Calu3 (cell line): Measurements from ENCODE around the gene SLC44A5. TPM values are rescaled to one million over a fixed set of nuclear protein-coding genes. Genes with fewer than 3 reads are reported as not detected.

Experiments
- BruUV-seq: library from RNA; stranded (reverse); fragments of 400-500 nt; replicated peaks from 2 replicates; lab custom pipeline; 2021; lab: Mats Ljungman, UMichigan
- CTCF ChIA-PET: fragments of 300-600 bp; sonication (Branson Sonifier 250); formaldehyde crosslinking; loops from one replicate; lab custom pipeline; 2022; ENCODE audit warnings: antibody characterized with exemption; lab: Charles Lee
- DNase-seq: peaks from one replicate; pipeline ENCODE4 v3.0.0; 2022
- H3K27ac Mint-ChIP-seq: one replicate; pipeline ENCODE4 v1.8.0; 2022; ENCODE audit warnings: mixed read lengths; ENCODE audit not compliant: unreplicated experiment
- H3K27me3 Mint-ChIP-seq: one replicate; pipeline ENCODE4 v1.8.0; 2022; ENCODE audit warnings: mixed read lengths; ENCODE audit not compliant: unreplicated experiment
- H3K36me3 Mint-ChIP-seq: one replicate; pipeline ENCODE4 v1.8.0; 2022; ENCODE audit warnings: mild to moderate bottlenecking, moderate library complexity, mixed read lengths; ENCODE audit not compliant: insufficient read depth, unreplicated experiment
- H3K4me1 Mint-ChIP-seq: one replicate; pipeline ENCODE4 v1.8.0; 2022; ENCODE audit warnings: mild to moderate bottlenecking, low read depth, mixed read lengths; ENCODE audit not compliant: unreplicated experiment
- H3K4me3 Mint-ChIP-seq: one replicate; pipeline ENCODE4 v1.8.0; 2022; ENCODE audit warnings: mild to moderate bottlenecking, low read depth, moderate library complexity, mixed read lengths; ENCODE audit not compliant: unreplicated experiment
- H3K9me3 Mint-ChIP-seq: one replicate; pipeline ENCODE4 v1.8.0; 2022; ENCODE audit warnings: low read depth, mixed read lengths; ENCODE audit not compliant: unreplicated experiment
- intact Hi-C: fragments of 100-400 bp; cut with micrococcal nuclease; formaldehyde crosslinking; loops from one replicate; pipeline ENCODE4 v1.10.0; 2022; ENCODE audit not compliant: unreplicated experiment
- total RNA-seq: library from RNA; stranded (reverse); gene quantifications from 2 replicates; pipeline ENCODE4 v1.2.3, GENCODE V29; 2022
- TF ChIP-seq, protein P1 (sequence below): fragments of 200-600 bp; IDR thresholded peaks from one replicate; pipeline ENCODE4 v1.8.0; 2022; ENCODE audit warnings: antibody characterized with exemption; ENCODE audit not compliant: unreplicated experiment

Gene SLC44A5
- total RNA-seq, 1 experiment from 2014 or later = 5.8 TPM

DNA sequence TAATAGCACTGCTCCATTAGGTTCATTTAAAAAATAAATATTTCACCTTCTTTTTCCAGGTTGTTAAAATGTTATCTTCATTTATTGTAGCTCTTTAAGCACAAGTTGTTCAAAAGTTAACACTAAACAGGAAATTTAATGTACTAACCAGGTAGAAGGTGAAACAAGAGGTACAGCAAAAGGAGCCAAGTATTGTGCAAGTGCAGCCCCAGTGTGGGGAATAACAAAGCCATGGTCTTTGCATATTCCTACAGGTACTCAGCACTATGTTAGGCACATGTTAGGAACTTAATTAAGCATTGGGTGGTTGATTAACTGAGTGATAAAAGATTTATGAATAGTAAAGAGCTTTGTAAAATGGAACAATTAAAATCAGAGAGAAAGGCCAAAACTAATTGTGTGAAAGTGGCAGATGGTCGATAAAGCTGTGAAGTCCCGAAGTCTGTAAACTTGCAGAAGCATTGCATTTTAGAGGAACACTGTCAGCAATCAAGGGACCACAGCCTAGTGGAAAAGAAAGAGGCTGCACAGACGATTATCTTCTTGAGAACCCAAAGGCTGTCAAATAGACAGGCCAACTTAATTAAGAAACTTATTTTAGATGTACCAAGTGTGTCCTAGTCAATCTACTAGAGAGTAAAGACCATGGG, 185.8 kb downstream of the SLC44A5 start:
- no TSS peak for BruUV-seq
- Mint-ChIP-seq H3K27me3 (no peaks in the 10 kb centered on the region), H3K36me3 (no peaks in the 10 kb centered on the region), H3K27ac (no peak overlapping the region), H3K4me3 (no peak overlapping the region), H3K4me1 (no peaks in the 10 kb centered on the region), H3K9me3 (no peaks in the 10 kb centered on the region)
- CTCF ChIA-PET = no interaction called here
- intact Hi-C loops = no loop called here
- no peak for DNase-seq
- TF ChIP-seq, protein P1, sequence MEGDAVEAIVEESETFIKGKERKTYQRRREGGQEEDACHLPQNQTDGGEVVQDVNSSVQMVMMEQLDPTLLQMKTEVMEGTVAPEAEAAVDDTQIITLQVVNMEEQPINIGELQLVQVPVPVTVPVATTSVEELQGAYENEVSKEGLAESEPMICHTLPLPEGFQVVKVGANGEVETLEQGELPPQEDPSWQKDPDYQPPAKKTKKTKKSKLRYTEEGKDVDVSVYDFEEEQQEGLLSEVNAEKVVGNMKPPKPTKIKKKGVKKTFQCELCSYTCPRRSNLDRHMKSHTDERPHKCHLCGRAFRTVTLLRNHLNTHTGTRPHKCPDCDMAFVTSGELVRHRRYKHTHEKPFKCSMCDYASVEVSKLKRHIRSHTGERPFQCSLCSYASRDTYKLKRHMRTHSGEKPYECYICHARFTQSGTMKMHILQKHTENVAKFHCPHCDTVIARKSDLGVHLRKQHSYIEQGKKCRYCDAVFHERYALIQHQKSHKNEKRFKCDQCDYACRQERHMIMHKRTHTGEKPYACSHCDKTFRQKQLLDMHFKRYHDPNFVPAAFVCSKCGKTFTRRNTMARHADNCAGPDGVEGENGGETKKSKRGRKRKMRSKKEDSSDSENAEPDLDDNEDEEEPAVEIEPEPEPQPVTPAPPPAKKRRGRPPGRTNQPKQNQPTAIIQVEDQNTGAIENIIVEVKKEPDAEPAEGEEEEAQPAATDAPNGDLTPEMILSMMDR = no peak

GRCh38 chr1:75423616-75424015, 187.3 kb downstream of the SLC44A5 start:
- no TSS peak for BruUV-seq
- CTCF ChIA-PET = interaction anchor here (1.3 kb wide), 1 partner anchor 191 kb away, joined by 3 read pairs; no protein-coding TSS in a partner anchor
- no peak for DNase-seq
- no peaks in the 10 kb centered on the region for H3K9me3 Mint-ChIP-seq
- no peak overlapping the region for H3K4me3 Mint-ChIP-seq
- no peak overlapping the region for H3K27ac Mint-ChIP-seq
- H3K36me3 Mint-ChIP-seq = no peaks in the 10 kb centered on the region
- TF ChIP-seq, protein P1 = no peak
- no peaks in the 10 kb centered on the region for H3K27me3 Mint-ChIP-seq
- intact Hi-C loops = no loop called here
- no peaks in the 10 kb centered on the region for H3K4me1 Mint-ChIP-seq

DNA sequence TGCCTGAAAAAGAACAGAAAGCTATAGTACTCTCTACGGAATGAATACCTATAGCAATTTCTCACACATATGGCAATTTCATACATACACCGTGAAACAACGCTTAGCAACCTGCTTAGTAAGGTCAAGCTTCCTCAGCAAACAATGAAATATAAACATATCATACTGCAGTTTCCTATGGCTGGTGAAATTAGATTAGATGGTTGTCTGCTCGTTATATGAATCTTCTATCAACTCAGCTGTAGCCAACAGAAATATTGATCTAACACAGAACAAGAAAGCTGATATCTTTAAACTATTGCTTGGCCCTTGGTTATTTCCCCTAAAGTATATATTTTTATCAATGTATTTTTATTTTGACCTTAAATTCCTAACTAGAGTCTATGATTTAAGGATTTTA, 187.8 kb downstream of the SLC44A5 start:
- no peaks in the 10 kb centered on the region for H3K27me3 Mint-ChIP-seq
- intact Hi-C loops = no loop called here
- CTCF ChIA-PET = interaction anchor here (1.3 kb wide), 1 partner anchor 190 kb away, joined by 3 read pairs; no protein-coding TSS in a partner anchor
- H3K9me3 Mint-ChIP-seq = no peaks in the 10 kb centered on the region
- no peaks in the 10 kb centered on the region for H3K4me1 Mint-ChIP-seq
- no peaks in the 10 kb centered on the region for H3K36me3 Mint-ChIP-seq
- no peak for DNase-seq
- no peak overlapping the region for H3K27ac Mint-ChIP-seq
- BruUV-seq = no TSS peak
- no peak overlapping the region for H3K4me3 Mint-ChIP-seq
- TF ChIP-seq, protein P1 = no peak

GRCh38 chr1:75421371-75421770, 189.5 kb downstream of the SLC44A5 start:
- Mint-ChIP-seq H3K36me3 (no peaks in the 10 kb centered on the region), H3K4me3 (no peak overlapping the region), H3K9me3 (peaks cover 6% of the 10 kb centered on the region), H3K27ac (no peak overlapping the region), H3K4me1 (no peaks in the 10 kb centered on the region), H3K27me3 (no peaks in the 10 kb centered on the region)
- CTCF ChIA-PET = no interaction called here
- TF ChIP-seq, protein P1 = no peak
- intact Hi-C loops = no loop called here
- BruUV-seq = no TSS peak
- DNase-seq = no peak
